Measurements from ENCODE around the gene SMPD3.

SMPD3 gene

DNA sequence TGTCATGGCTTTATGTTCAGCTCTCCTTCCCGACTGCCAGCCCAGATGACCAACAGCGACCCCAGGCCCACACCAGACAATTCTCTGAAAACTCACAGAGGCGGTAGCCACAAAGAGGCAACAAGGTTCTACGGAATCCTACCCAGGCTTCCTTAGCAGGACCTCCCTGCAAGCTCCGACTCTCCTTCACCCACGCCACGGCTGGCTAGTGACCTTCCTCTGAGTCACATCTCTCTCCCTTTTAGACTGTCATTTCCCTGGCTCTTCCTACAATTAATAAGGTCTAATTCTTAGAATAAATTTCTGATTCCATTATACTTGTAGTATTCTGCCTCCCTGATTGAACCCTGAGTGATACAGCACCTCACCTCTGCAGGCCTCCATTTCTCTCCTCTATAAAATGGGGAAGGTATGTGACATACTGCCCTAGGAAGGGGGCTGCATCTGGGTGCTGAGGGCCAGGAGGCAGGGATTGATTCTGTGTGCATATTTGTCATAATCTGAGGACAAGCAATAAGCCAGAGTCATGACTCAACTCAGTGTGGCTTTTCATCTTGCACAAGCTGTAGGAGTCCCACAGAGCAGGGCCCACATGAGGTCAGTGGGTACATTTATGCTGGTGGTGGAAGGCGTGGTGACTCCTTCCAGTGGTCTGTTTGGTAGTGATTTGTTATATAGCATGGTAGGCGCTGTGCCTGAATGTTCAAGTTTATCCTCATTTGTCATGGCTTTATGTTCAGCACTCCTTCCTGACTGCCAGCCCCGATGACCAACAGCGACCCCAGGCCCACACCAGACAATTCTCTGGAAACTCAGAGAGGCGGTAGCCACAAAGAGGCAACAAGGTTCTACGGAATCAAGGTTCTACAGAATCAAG, 46.2 kb downstream of the SMPD3 start:
- no peak for DNase-seq

DNA sequence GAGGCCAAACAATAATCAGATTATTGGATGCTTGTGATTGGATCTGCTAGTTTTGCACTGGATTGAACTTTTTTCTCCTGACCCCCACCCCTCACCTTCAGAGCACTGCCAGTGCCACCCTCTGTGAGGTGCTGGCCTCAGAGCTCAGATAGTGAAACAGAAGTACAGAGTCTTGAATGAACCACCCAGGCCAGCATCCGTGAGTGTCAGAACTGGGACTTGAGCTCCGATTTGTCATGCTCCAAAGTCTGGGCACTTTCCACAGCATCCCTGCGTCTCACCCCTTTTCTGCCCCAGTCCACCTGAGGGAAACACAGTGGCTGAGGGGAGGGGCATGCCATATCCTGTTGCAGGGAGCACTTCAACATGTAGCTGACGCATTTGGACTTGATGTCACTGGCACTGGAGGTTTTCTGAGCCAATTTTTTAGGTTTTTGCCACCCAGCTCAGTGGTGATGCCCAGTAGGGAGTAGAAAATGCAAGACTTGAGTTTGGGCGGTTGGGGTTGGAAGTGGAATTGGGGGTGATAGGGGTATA, 47.3 kb downstream of the SMPD3 start:
- DNase-seq = no peak

DNA sequence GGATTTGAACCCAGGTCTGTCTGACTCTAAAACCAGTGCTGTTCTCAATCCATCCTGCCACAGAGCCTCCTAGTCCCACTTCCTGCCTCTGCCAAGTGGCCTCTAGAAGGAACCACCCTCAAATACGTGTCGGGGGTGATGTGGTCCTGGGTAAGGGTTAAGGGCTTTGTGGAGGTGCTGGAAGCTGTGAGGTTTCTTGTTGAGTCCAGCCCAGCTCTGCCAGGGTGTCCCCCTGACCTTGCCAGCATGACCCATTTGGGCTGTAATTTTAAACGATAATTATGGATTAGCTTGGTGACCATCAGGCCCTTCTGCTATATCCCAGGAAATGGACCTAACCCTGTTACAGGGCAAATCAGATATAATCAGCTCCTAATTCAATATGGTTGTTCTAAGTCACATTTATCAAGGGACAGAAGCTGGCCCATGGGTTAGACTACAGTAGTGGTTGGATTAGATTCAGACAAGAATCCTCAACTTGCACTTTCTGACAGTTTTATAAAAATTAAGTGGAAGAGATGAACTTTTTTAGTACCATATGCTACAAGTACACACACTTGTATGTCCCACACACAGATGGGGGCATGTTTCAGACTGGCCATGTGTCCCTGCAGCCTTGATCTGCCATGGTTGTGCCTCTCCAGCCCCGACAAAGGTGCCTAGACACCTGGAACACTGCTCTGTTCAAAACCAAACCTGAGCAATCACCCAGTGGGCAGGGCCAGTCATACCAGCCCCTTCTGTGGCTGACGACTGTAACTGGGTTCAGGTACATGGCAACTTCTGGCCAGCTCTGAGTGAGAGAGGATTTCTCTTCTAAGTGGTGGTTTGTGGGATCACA, 48.0 kb downstream of the SMPD3 start:
- DNase-seq = no peak

DNA sequence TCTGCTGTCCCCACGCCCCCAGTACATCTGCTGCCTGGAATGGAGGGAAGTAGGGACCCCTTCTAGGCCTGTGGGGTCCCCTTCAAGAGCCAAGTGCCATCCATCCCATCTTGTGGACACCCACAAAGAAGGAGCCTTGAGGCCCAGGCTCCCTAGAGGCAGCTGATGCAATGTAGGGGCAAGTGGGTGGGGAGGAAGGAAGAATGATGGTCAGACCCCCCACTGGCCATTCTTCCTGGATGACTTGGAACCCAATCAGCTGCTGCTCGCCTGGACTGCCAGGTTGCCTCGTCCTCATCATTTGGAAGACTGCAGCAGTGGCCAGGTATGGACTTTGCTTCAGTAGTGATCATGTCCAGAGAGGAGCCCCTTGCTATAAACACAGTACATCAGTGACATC, 48.9 kb downstream of the SMPD3 start:
- no peak for DNase-seq

DNA sequence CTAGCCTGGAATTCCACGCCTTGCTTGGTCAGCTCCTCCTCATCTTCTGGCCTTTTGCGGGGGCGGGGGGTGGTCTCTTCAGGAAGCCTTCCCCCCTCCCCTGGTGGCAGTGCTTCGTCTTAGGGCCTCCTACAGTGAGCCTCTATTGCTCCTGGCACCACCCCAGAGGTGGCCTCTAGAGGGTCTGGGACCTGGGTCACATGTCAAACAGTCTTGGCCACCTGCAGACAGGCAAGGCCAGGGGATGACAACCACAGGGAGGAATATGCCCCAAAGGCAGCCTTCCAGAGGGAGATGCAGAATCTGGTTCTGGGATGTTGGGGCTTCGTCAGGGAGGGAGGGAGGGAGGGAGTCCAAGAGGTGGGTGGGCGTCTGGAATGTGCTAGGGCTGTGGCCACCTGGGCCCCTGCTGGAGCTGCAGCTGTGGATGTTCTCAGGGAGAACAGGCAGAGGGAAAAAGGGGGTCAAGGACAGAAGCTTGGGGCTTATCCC, 50.6 kb downstream of the SMPD3 start:
- no peak for DNase-seq

DNA sequence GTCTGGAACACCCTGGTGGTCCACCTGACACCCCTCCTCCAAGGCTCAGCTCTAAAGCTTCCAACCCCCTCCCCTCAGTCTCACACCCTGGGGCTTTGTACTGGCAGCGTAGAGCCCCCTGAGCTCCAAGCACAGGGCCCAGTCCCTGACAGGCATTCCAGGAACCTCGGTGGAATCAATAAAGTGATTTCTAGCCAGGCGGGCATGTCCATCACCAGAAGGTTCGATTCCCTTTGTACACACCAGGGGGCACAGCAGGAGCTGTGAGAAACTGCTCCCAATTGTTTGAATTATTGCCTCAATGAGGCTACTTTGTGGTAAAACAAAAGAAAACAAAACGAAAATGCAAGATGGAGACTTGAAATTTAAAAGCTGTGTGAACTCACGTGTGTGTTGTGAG, 51.8 kb downstream of the SMPD3 start:
- DNase-seq = peak; percentile 75

DNA sequence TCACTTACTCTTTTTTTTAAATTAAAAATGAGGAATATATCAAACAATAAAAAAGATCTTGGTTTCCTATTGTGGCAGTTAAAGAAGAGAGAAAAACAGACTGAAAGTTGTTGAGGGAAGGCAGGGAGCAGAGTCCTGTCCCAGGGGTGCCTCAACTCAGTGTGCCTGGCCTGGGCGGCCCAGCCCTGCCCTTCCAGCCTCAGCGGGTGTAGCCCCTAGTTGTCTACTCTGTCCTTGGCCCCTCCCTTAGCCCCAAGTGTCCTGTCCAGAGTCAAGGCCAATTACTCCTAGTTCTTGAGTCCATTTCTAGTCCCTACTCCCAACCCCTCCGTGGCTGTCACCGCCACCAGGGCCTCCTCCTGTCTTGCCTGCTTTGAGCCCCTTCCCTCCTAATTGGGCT, 52.5 kb downstream of the SMPD3 start:
- DNase-seq = no peak

DNA sequence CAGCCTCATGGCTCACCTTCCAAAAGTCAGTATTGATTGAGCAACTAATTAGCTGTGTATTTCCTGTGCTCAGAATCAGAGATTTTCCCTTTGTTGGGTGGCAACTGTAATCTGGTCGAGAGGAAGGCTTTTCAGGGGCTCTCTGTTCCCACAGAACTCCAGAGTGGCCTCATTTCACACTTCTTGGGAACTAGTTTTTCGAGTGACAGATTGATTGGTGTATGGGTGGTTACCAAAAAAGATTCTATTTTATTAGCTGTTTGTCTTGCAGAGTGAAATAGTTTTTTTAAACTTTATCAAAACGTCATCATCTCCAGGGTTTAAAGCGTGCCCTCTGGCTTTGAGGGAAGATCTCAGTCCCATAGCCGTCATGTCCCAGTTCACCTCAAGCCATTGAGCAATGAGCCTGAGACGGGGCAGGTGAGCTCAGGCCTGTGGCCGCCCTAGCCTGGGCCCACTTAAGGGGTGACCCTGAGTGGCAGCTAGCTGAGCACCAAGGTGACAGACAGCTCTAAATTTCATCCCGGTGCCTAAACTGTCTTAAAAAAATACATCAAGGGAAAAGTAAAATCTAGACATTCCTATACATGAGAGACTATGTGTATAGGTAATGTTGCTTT, 53.0 kb downstream of the SMPD3 start:
- DNase-seq = no peak

DNA sequence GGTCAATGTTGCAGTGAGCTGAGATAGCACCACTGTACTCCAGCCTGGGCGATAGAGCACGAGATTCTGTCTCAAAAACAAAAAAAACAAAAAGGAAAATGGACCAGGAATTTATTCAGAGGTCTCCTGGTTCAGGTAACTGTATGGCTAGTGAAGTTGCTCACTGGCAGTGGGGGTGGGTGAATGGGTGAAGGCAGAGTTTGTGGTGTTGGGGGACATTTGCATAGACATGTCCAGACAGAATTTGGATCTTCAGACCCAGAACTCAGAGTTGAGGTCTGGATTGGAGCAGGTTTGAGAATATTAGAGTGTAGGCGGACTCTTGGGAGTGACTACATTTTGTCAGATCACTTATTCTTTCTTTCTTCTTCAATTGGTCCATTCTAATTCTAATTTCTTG, 55.0 kb downstream of the SMPD3 start:
- DNase-seq = no peak

DNA sequence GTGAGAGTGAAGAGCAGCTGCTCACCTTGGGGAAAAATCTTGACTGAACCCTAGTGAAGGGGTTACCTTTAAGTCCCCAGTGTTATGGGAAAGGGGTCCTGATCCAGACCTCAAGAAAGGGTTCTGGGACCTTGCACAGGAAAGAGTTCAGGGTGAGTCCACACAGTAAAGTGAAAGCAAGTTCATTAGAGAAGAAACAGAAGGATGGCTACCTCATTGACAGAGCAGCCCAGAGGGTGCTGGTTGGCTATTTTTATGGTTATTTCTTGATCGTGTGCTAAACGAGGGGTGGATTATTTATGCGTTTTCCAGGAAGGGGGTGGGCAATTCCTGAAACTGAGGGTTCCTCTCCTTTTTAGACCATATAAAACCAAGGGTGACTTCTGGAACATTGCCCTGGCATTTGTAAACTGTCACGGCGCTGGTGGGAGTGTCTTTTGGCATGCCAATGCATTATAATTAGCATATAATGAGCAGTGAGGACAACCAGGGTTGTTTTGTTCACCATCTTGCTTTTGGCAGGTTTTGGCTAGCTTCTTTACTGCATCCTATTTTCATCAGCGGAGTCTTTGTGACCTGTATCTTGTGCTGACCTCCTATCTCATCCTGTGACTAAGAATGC, 58.4 kb downstream of the SMPD3 start:
- DNase-seq = no peak

DNA sequence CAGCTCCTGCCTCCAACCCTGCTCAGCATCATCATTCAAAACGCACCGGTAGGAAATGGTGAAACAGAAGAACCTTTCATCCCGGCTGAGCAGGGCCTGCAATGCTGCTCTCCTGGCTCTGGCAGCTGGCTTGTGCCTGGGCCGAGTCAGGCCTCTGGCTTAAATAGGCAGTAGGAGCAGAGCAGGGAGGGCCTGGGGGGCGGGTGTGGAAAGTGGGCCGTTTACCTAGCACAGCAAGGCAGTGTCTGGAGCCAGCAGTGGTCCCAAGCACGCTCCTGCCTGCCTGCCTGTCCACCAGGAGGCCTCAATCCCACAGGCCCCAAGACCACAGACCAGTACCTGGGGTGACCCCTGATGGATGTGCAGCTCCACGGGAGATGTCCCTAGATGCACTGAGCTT, 59.3 kb downstream of the SMPD3 start:
- no peak for DNase-seq

DNA sequence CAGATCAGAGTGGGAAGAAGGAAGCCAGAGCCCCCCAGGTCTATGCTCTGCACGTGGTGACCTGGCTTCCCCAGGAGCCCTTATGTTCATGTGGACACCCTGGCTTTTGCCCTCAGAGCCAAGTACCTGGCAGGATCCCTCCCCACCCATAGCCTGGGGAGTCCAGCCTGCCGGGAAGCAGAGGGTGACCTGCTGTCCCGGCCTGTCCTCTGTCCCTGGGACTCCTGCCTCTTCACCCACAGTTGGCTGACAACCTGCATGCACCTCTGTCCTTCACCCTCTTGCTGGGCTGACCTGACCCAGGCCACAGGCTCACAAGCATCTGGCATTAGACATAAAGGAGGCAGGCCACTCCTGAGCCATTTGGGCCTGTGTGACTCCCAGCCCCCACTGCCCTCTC, 60.2 kb downstream of the SMPD3 start:
- DNase-seq = no peak

DNA sequence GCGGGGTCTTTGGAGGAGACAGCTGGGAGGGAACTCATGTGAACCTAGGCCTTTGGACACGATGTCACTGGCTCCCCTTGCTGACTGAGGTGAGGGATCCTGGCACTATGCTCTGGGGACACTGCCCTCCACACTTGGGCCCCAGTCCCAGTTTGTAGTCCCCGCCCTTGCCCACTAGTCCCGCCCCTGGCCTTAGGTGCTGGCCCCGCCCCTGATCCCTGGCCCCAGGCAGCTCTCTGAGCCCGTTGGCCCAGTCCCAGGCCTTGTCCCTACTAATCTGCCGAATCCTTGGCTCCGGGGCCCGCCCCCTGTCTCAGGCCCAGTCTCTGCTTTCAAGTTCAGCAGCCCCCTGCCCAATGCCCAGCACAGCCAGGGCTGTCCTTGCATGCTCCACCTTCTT, 61.0 kb downstream of the SMPD3 start:
- no peak for DNase-seq

DNA sequence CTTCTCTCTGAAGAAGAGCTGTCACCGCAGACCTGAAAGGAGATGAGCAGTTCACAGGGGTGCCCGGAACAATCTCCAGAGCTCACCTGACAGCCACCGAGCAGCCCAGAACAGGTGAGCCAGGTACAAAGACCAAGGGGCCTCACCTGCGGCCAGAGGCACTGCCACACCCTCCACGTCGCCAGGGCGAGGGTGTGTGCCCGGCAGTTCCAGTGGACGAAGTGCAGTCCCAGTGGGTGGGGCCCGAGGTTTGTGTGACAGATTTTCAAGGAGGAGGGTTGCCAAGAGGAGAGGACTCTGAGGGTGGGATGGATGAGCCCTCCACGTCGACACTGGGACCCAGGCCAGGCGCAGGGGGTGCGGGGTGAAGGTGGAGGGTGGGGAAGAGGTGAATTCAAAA, 61.7 kb downstream of the SMPD3 start:
- no peak for DNase-seq

DNA sequence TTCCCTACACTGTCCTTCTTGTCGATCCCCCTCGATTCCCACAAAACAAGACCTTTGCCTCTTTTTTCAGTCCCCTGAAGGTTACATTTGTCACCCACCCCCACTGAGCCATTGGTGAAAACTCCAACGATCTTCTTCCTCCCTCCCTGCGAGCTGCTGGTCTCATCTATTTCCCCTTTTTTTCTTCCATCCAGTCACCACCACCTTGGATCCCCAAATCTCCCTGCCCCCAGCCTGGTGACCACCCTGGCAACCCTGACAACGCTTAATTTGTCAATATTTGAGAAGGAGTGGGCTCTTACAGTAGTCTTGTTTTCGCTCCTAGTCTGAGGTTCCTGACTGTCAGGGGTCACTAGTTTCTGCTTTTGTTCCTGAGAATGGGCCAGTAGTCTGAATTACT, 62.9 kb downstream of the SMPD3 start:
- no peak for DNase-seq

DNA sequence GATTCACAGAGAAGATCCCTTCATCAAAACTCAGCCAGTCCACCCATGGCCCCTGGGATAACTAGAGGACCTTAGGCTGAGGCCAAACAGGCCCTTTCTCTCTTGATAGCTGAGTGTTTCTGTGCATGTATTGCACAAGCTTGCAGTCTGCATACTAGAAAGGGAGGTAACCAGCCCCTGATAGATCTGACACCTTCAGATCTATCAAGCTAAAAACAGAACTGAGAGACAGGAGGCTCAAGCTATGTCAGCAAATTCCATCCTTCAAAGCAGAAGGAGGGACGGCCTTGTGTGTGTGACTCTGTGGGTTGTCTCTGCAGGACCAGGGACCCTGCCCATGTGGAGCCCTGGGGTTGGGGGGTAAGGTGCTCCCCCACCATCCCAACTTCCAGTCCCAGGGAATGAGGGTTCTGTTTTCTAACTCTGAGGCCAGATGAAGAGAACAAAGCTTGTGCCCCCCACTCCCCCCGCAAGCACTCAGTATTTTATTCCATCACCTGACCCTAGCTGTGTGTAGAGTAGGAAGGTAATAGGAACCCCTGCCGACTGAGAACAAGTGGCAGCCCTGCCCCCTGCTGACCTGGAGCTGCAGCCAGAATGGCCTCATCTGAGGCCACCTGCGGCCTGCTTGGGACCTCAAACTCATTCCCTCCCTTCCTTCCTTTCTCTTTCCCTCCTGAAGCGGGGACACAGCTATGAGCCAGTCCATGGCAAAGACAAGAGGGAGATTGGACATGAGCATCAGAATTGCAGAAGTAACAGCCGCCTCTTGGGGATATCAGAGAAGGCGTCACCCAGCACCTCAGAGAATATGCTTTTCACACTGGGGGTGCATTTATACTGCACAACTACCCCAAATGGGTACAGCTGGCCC, 63.8 kb downstream of the SMPD3 start:
- DNase-seq = no peak

DNA sequence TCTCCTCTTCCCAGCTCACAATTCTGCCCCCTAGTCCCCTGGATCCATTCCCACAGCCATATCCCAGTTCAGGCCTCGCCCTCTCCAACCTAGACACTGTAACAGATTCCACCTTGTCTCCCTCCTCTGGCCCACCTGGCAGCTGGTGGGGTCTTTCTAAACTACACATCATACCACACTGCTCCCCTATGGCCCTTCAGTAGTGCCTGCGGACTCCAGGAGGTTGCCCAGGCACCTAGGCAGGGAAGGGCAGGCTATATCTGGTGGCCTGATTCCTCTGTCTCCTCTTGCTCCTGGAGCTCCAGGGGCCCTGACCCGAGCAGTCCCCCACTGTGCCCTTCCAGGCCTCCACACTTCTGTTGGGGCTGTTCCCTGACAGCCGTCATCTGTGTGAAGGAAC, 64.5 kb downstream of the SMPD3 start:
- DNase-seq = no peak

DNA sequence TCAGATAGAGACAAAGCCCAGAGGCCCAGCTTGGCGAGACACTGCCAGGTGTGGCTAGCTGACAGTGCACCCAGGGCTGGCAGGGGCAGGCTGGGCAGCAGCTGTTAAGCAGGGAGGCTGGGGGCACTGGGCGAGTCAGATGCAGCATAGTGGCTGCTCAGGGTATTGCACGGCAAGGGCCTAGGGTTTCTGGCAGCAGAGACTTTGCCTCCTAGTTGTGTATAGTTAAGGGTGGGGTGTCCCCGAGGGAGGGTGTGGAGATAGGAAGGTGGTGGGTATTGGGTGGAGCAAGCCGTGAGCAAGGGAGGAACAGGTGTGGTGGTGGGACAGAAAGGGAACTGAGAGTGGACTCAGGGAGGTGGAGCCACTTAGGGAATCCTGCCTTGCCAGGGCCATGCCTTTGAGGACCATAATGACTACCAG, 66.0 kb downstream of the SMPD3 start:
- no peak for DNase-seq

DNA sequence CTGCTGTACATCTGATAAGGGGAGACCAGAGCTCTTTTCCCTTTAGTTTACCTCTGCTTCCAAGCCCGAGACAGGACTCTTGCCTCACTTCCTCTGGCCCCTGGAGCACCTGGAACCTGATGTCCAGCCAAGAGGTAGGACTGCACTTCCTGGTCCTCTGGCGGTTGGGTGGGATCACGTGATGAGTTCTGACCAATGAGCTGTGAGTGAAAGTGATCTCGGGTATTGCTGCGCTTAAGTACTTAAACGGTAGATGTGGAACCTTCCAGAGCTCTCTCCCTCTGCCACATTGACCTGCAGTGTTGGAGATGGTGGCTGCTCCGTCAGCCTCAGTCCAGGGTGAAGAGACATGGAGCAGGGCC, 67.0 kb downstream of the SMPD3 start:
- DNase-seq = no peak

DNA sequence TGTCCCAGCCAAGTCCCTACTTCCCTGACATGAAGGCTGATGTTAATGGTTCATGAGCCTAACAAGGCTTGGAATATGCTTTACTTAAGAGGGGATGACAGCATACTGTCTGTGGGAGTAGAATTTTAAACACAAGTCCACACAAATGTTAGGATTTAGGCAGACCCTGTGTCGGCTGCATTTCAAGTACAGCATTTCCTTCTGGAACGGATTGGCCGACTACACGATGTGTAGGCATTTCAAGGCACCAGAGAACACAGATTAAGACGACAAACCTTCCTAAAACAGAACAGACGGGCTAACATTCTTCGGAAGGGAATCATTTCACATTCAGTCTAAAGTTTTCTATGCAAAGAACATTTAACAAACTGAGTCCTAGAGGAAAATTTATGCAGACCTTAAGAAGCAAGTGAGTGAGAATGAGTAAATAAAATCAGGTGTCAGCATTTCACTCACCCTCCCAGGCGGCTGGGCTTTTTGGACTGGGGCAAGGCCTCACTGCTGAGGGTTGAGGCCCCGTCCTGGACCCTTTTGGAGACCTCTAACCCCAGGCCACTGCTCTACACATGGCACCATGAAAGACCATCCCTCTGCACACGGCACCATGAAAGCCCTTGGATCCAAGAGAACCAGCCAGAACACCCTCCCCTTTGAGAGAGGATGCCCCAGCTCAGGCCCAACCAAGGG, 67.5 kb downstream of the SMPD3 start:
- DNase-seq = no peak

DNA sequence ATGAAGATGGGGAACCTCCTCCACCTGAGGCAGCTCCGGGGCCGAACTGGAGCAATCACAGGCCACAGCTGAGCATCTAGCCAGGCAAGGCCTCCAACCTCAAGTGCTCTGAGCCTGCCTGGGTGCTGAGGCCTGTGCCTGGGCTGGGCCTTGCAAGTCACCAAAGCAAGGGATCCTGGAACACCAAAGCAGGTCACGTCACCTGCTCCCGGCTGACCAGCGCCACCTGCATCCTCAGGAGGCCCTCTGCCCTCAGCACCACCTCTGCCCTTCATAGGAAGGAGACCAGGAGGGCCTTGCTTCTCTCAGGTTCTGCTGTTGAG, 68.0 kb downstream of the SMPD3 start:
- DNase-seq = no peak

All from CD4-positive, alpha-beta T cell treated with Interleukin-10 for 1 hour (primary cell).